ENCODE results near the gene CRELD1. TPM values are rescaled to one million over a fixed set of nuclear protein-coding genes. Genes with fewer than 3 reads are reported as not detected.

Gene CRELD1
- total and polyA plus RNA-seq, 9 of the 15 experiments (the other 6 are each of a cell fraction or from before 2014, with no cell fraction given): 3.3 to 25.8 (median 16.5) TPM

- TF ChIP-seq, protein P1, sequence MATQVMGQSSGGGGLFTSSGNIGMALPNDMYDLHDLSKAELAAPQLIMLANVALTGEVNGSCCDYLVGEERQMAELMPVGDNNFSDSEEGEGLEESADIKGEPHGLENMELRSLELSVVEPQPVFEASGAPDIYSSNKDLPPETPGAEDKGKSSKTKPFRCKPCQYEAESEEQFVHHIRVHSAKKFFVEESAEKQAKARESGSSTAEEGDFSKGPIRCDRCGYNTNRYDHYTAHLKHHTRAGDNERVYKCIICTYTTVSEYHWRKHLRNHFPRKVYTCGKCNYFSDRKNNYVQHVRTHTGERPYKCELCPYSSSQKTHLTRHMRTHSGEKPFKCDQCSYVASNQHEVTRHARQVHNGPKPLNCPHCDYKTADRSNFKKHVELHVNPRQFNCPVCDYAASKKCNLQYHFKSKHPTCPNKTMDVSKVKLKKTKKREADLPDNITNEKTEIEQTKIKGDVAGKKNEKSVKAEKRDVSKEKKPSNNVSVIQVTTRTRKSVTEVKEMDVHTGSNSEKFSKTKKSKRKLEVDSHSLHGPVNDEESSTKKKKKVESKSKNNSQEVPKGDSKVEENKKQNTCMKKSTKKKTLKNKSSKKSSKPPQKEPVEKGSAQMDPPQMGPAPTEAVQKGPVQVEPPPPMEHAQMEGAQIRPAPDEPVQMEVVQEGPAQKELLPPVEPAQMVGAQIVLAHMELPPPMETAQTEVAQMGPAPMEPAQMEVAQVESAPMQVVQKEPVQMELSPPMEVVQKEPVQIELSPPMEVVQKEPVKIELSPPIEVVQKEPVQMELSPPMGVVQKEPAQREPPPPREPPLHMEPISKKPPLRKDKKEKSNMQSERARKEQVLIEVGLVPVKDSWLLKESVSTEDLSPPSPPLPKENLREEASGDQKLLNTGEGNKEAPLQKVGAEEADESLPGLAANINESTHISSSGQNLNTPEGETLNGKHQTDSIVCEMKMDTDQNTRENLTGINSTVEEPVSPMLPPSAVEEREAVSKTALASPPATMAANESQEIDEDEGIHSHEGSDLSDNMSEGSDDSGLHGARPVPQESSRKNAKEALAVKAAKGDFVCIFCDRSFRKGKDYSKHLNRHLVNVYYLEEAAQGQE (IDR thresholded peaks at IDR 0.05; ENCODE audit: borderline replicate concordance): peak; percentile 13; the same call in 1 of the 2 replicates
- TF ChIP-seq, protein P1 (CRISPR knock-in tag; IDR thresholded peaks at IDR 0.05; ENCODE audit: low read depth): no peak
- TF ChIP-seq, protein P2, sequence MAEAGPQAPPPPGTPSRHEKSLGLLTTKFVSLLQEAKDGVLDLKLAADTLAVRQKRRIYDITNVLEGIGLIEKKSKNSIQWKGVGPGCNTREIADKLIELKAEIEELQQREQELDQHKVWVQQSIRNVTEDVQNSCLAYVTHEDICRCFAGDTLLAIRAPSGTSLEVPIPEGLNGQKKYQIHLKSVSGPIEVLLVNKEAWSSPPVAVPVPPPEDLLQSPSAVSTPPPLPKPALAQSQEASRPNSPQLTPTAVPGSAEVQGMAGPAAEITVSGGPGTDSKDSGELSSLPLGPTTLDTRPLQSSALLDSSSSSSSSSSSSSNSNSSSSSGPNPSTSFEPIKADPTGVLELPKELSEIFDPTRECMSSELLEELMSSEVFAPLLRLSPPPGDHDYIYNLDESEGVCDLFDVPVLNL (CRISPR knock-in tag; IDR thresholded peaks at IDR 0.05; ENCODE audit: low read depth): peak; percentile 28; the same call in 1 of the 2 replicates
- peak in 1 of 2 experiments; percentile 65; a peak in 1 of 3 replicates for TF ChIP-seq CBX3 (IDR thresholded peaks at IDR 0.05; ENCODE audit: borderline replicate concordance in 1 of 2, low read length in 2 of 2)
- TF ChIP-seq HDGF (IDR thresholded peaks at IDR 0.05): no peak
- no peak for TF ChIP-seq ZNF449 (CRISPR knock-in tag; IDR thresholded peaks at IDR 0.05)
- TF ChIP-seq ZNF24 (IDR thresholded peaks at IDR 0.05): 0 out of 2 replicates have a peak, but pooled peaks have one; percentile 20
- peak in 1 of 2 experiments; percentile 40; a peak in 1 of 4 replicates for TF ChIP-seq RAD21 (CRISPR knock-in tag; conservative IDR thresholded peaks at IDR 0.05 in 1 of 2, IDR thresholded peaks at IDR 0.05 in 1 of 2)
- no peak for TF ChIP-seq FOSL1 (tag; conservative IDR thresholded peaks at IDR 0.05)
- no peak for TF ChIP-seq RHOXF2B (CRISPR knock-in tag; conservative IDR thresholded peaks at IDR 0.05)
- no peak for TF ChIP-seq ETV6 (IDR thresholded peaks at IDR 0.05; ENCODE audit: borderline replicate concordance in 1 of 2, low read depth in 2 of 2, low read length in 1 of 2)
- no peak for TF ChIP-seq ETV6 (CRISPR knock-in tag; IDR thresholded peaks at IDR 0.05; ENCODE audit: borderline replicate concordance)
- peak; percentile 81 for TF ChIP-seq TRIM28 (IDR thresholded peaks at IDR 0.05)
- no peak for TF ChIP-seq L3MBTL2 (IDR thresholded peaks at IDR 0.05)
- TF ChIP-seq ZNF707 (CRISPR knock-in tag; conservative IDR thresholded peaks at IDR 0.05): peak; percentile 97
Measured at GRCh38 chr3:9930804-9931418, 2.7 kb upstream of the CRELD1 start (continued).
